GM19351 (cell line): ENCODE data around the gene CLDN9.

ENCODE experiments used
- ATAC-seq: cut with Tn5 transposase; IDR thresholded peaks from one replicate; pipeline ENCODE4 v1.9.1; 2021; ENCODE audit warnings: mild to moderate bottlenecking, moderate library complexity; ENCODE audit not compliant: unreplicated experiment

The CLDN9 gene

GRCh38 chr16:3012828-3013420, at the start of gene CLDN9:
Gene CLDN9 (plus strand): TSS chr16:3012923. CDS start chr16:3013363, 440 bp downstream.
- ATAC-seq = no peak

GRCh38 chr16:2963074-2963722, 49.5 kb upstream of the CLDN9 start:
- ATAC-seq = no peak

- no peak for ATAC-seq
Measured at GRCh38 chr16:2963723-2964474, 48.8 kb upstream of the CLDN9 start, which contains the start of gene KREMEN2. Gene KREMEN2 (plus strand): TSS chr16:2964275. CDS start chr16:2964521, 246 bp downstream.

GRCh38 chr16:2964475-2965336, 48.0 kb upstream of the CLDN9 start:
- ATAC-seq = no peak

GRCh38 chr16:2966043-2966807, 46.5 kb upstream of the CLDN9 start:
- no peak for ATAC-seq

- no peak for ATAC-seq
Measured at GRCh38 chr16:2966808-2967191, 45.9 kb upstream of the CLDN9 start.

- ATAC-seq = no peak
Measured at GRCh38 chr16:2967211-2967631, 45.5 kb upstream of the CLDN9 start.

- ATAC-seq = no peak
Measured at GRCh38 chr16:2967721-2968161, 45.0 kb upstream of the CLDN9 start.

- no peak for ATAC-seq
Measured at GRCh38 chr16:2968368-2968737, 44.4 kb upstream of the CLDN9 start.

GRCh38 chr16:2968738-2969544, 43.8 kb upstream of the CLDN9 start, which contains the start of gene PAQR4:
Gene PAQR4 (plus strand): TSS chr16:2969348. CDS start chr16:2969675, 327 bp downstream.
- ATAC-seq = peak; percentile 70

- peak; percentile 47 for ATAC-seq
Measured at GRCh38 chr16:2969545-2970521, 42.9 kb upstream of the CLDN9 start.

- ATAC-seq = no peak
Measured at GRCh38 chr16:2970563-2970962, 42.2 kb upstream of the CLDN9 start.

GRCh38 chr16:2971134-2971984, 41.4 kb upstream of the CLDN9 start:
- no peak for ATAC-seq

- no peak for ATAC-seq
Measured at GRCh38 chr16:2971985-2972784, 40.5 kb upstream of the CLDN9 start.

- ATAC-seq = no peak
Measured at GRCh38 chr16:2973093-2973492, 39.6 kb upstream of the CLDN9 start.

- ATAC-seq = no peak
Measured at GRCh38 chr16:2973605-2974318, 39.0 kb upstream of the CLDN9 start.
